Brain microvascular endothelial cell (primary cell): ENCODE results near the gene PREPL.
"Not testable (repeated sequence)": the region's sequence is repeated elsewhere in the genome, so short reads cannot be mapped to it uniquely, and the experiment has no call there.

Source experiments
- DNase-seq: peaks from one replicate; pipeline ENCODE4 v3.0.0-alpha.2; 2020
- H3K27ac ChIP-seq: fragments of 250-450 bp; sonication (Bioruptor Pico); 2 replicates; pipeline ENCODE4 v1.5.1; 2020; ENCODE audit warnings: mild to moderate bottlenecking, moderate library complexity
- H3K27me3 ChIP-seq: fragments of 250-450 bp; sonication (Bioruptor Pico); replicated peaks from 2 replicates; pipeline ENCODE4 v1.5.1; 2020; ENCODE audit warnings: mild to moderate bottlenecking
- H3K36me3 ChIP-seq: fragments of 250-450 bp; sonication (Bioruptor Pico); replicated peaks from 2 replicates; pipeline ENCODE4 v1.5.1; 2020; ENCODE audit warnings: mild to moderate bottlenecking
- H3K4me3 ChIP-seq: 2 replicates; pipeline ENCODE4 v1.5.1; 2011; ENCODE audit warnings: low read depth, mild to moderate bottlenecking, control low read depth, low read length, moderate library complexity
- in situ Hi-C: cut with HindIII; loops from 2 replicates; pipeline ENCODE4 v1.10.0; 2017; ENCODE audit warnings: low sequenced_read_pairs, low pct_ligation_motif_present
- TF ChIP-seq, protein P1 (sequence below): IDR thresholded peaks from 2 replicates; pipeline ENCODE4 v1.5.1; 2011; ENCODE audit warnings: low read depth, mild to moderate bottlenecking, moderate library complexity, low read length, control low read depth, inconsistent platforms; ENCODE audit errors: missing control alignments

The PREPL gene

DNA sequence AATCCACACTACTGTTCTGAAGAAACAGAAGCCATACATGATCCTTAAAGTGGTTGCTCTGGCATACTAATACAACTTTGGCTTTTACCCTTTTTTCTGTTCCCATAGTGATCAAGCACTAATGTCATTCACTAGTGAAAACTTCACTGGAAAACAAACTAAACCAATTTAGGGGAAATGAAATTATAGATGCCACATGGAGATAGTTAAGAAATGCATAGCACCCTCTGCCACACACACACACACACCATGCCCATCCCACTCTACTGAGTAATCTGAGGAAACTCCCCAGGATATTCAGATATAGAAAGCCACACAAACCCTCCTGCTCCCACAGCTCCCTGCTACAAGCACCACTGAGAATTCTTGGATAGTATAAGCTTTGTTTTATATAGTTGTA lies 46.9 kb downstream of the PREPL start:
- Histone ChIP-seq H3K36me3 (no peaks in the 10 kb centered on the region), H3K27me3 (no peaks in the 10 kb centered on the region), H3K27ac (no peak overlapping the region), H3K4me3 (no peak overlapping the region)
- TF ChIP-seq, protein P1, sequence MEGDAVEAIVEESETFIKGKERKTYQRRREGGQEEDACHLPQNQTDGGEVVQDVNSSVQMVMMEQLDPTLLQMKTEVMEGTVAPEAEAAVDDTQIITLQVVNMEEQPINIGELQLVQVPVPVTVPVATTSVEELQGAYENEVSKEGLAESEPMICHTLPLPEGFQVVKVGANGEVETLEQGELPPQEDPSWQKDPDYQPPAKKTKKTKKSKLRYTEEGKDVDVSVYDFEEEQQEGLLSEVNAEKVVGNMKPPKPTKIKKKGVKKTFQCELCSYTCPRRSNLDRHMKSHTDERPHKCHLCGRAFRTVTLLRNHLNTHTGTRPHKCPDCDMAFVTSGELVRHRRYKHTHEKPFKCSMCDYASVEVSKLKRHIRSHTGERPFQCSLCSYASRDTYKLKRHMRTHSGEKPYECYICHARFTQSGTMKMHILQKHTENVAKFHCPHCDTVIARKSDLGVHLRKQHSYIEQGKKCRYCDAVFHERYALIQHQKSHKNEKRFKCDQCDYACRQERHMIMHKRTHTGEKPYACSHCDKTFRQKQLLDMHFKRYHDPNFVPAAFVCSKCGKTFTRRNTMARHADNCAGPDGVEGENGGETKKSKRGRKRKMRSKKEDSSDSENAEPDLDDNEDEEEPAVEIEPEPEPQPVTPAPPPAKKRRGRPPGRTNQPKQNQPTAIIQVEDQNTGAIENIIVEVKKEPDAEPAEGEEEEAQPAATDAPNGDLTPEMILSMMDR = no peak
- in situ Hi-C loops = no loop called here
- no peak for DNase-seq

DNA sequence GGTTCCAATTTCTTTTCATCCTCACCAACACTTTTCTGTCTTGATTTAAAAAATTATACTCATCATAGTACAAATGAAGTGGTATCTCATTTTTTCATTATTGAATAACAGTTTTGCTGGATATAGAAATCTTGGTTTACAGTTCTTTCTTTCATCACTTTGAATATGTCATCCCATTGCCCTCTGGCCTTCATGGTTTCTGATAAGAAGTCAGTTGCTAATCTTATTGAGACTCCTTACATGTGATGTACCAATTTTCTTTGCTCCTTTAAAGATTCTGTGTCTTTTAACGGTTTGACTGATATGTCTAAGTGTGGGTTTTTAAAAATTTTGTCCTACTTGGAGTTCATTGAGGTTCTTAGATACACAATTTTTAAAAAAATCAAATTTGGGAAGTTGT lies 51.0 kb downstream of the PREPL start:
- in situ Hi-C loops = no loop called here
- H3K36me3 ChIP-seq = no peaks in the 10 kb centered on the region
- no peak overlapping the region for H3K4me3 ChIP-seq
- DNase-seq = no peak
- H3K27me3 ChIP-seq = no peaks in the 10 kb centered on the region
- no peak overlapping the region for H3K27ac ChIP-seq
- TF ChIP-seq, protein P1 = no peak

DNA sequence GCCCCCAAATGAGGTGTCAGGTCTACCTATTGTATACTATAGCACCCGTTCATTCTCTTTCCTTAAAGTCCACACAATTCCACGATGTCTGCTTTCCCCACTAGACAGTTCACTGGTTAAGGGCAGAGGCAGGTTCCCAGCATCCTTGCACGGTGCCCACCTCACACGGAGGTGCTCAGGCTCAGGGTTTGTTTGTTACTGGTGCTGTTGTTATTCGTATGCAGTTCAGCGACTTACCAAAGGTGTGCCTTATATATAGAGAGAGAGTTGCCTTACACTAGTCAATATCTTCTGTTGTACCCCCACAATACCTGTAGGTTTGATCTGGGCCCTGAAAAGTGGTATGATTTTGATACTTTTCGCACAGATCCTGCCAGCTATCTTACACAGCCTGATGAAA lies 55.4 kb downstream of the PREPL start:
- Histone ChIP-seq H3K4me3 (no peak overlapping the region), H3K36me3 (no peaks in the 10 kb centered on the region), H3K27me3 (no peaks in the 10 kb centered on the region), H3K27ac (no peak overlapping the region)
- TF ChIP-seq, protein P1 = no peak
- in situ Hi-C loops = no loop called here
- DNase-seq = no peak

DNA sequence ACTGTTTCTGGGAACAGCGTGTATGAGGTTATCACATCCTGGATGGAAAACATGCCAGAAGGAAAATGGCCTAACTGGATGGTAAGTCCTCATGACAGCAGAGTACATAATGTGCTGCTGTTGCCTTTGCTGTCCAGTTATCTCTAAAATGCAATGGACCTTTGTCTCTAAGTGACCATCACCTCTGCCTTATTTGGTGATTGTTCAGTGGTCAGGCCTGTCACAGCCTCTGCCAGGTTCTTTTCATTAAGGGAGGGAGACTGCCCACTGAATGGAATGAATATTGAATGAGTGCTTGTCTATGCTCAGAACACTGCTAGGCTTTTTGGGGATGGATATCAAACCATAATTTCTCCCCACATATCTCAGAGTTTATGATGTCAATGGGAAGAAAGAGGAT lies 57.0 kb downstream of the PREPL start:
- Histone ChIP-seq H3K4me3 (no peak overlapping the region), H3K27ac (no peak overlapping the region), H3K27me3 (no peaks in the 10 kb centered on the region), H3K36me3 (no peaks in the 10 kb centered on the region)
- in situ Hi-C loops = no loop called here
- TF ChIP-seq, protein P1 = no peak
- no peak for DNase-seq

DNA sequence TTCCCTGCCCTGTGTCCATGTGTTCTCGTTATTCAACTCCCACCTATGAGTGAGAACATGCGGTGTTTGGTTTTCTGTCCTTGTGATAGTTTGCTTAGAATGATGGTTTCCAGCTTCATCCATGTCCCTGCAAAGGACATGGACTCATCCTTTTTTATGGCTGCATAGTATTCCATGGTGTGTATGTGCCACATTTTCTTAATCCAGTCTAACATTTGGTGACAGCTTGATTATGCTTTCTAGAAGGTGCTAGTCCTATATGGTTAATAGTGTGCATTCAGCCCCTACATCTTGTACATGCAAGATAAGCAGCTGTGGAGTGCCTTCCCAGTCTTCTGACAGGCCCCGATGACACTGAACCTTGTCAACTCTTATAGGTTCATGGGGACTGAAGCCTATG lies 57.5 kb downstream of the PREPL start:
- H3K36me3 ChIP-seq, in situ Hi-C loops, H3K27me3 ChIP-seq, H3K27ac ChIP-seq, DNase-seq, H3K4me3 ChIP-seq: not testable (repeated sequence)

DNA sequence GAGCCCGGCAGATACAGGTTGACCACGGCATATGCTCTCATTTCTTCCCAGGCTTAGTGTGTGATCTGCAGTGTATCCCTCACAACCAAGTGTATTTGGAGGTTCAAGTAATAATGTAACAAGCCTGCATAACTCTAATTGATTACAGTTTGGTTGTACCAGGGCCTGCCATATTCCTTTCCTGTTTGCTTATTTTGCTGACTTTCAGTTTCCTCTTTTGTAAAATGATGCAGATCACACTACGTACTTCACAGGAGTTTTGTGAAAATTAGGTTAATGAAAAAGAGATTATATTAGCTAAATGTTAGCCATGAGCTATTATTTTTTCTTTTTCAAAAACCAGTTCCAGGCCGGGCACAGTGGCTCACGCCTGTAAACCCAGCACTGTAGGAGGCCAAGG lies 60.2 kb downstream of the PREPL start:
- in situ Hi-C loops = no loop called here
- Histone ChIP-seq H3K27ac (no peak overlapping the region), H3K27me3 (no peaks in the 10 kb centered on the region), H3K4me3 (no peak overlapping the region), H3K36me3 (no peaks in the 10 kb centered on the region)
- TF ChIP-seq, protein P1 = no peak
- DNase-seq = no peak
